ENCODE data around the gene BAHCC1. TPM values are rescaled to one million over a fixed set of nuclear protein-coding genes. Genes with fewer than 3 reads are reported as not detected.

BAHCC1 gene
- total and polyA plus RNA-seq, 9 of the 15 experiments (the other 6 are each of a cell fraction or from before 2014, with no cell fraction given), result 0.14 to 26.9 (median 5.0) TPM

GRCh38 chr17:81392909-81393654 is 2.2 kb upstream of the BAHCC1 start (continued):
- TF ChIP-seq JUND (IDR thresholded peaks at IDR 0.05; ENCODE audit: borderline replicate concordance, low read depth, low read length), result no peak
- no peak for TF ChIP-seq JUND (tag; IDR thresholded peaks at IDR 0.05; ENCODE audit: borderline replicate concordance, low read depth, low read length)
- no peak for TF ChIP-seq HMGXB4 (CRISPR knock-in tag; IDR thresholded peaks at IDR 0.05)
- TF ChIP-seq CHD1 (IDR thresholded peaks at IDR 0.05; ENCODE audit: low read length), result peak; percentile 56
- no peak for TF ChIP-seq SP2 (IDR thresholded peaks at IDR 0.05; ENCODE audit: extremely low read depth, low read depth, low read length, poor library complexity, severe bottlenecking)
- TF ChIP-seq NFIX (CRISPR knock-in tag; IDR thresholded peaks at IDR 0.05; ENCODE audit: low read depth), result no peak
- TF ChIP-seq PHF21A (IDR thresholded peaks at IDR 0.05; ENCODE audit: borderline replicate concordance, low read depth), result no peak
- TF ChIP-seq NR3C1 (CRISPR knock-in tag; IDR thresholded peaks at IDR 0.05), result peak; percentile 58; the same call in 1 of the 2 replicates
- TF ChIP-seq FOS (IDR thresholded peaks at IDR 0.05; ENCODE audit: extremely low read depth, insufficient read length), result no peak
- peak in 1 of 2 experiments; percentile 19; a peak in 1 of 4 replicates for TF ChIP-seq SIN3A (IDR thresholded peaks at IDR 0.05; ENCODE audit: borderline replicate concordance in 2 of 2, control insufficient read depth in 1 of 2, low read depth in 2 of 2, low read length in 2 of 2)
- no peak for TF ChIP-seq NELFE (IDR thresholded peaks at IDR 0.05; ENCODE audit: insufficient read depth, insufficient read length)
- 0 out of 2 replicates have a peak, but pooled peaks have one; percentile 44 for TF ChIP-seq RBM14 (IDR thresholded peaks at IDR 0.05; ENCODE audit: borderline replicate concordance, insufficient read depth, low read depth, low read length)
- no peak for TF ChIP-seq ADNP (tag; IDR thresholded peaks at IDR 0.05)
- no peak for TF ChIP-seq THAP7 (CRISPR knock-in tag; IDR thresholded peaks at IDR 0.05)
- no peak for TF ChIP-seq MAFK (IDR thresholded peaks at IDR 0.05; ENCODE audit: low read length)
- TF ChIP-seq MAFF (IDR thresholded peaks at IDR 0.05; ENCODE audit: low read length), result no peak
- TF ChIP-seq, protein P1, sequence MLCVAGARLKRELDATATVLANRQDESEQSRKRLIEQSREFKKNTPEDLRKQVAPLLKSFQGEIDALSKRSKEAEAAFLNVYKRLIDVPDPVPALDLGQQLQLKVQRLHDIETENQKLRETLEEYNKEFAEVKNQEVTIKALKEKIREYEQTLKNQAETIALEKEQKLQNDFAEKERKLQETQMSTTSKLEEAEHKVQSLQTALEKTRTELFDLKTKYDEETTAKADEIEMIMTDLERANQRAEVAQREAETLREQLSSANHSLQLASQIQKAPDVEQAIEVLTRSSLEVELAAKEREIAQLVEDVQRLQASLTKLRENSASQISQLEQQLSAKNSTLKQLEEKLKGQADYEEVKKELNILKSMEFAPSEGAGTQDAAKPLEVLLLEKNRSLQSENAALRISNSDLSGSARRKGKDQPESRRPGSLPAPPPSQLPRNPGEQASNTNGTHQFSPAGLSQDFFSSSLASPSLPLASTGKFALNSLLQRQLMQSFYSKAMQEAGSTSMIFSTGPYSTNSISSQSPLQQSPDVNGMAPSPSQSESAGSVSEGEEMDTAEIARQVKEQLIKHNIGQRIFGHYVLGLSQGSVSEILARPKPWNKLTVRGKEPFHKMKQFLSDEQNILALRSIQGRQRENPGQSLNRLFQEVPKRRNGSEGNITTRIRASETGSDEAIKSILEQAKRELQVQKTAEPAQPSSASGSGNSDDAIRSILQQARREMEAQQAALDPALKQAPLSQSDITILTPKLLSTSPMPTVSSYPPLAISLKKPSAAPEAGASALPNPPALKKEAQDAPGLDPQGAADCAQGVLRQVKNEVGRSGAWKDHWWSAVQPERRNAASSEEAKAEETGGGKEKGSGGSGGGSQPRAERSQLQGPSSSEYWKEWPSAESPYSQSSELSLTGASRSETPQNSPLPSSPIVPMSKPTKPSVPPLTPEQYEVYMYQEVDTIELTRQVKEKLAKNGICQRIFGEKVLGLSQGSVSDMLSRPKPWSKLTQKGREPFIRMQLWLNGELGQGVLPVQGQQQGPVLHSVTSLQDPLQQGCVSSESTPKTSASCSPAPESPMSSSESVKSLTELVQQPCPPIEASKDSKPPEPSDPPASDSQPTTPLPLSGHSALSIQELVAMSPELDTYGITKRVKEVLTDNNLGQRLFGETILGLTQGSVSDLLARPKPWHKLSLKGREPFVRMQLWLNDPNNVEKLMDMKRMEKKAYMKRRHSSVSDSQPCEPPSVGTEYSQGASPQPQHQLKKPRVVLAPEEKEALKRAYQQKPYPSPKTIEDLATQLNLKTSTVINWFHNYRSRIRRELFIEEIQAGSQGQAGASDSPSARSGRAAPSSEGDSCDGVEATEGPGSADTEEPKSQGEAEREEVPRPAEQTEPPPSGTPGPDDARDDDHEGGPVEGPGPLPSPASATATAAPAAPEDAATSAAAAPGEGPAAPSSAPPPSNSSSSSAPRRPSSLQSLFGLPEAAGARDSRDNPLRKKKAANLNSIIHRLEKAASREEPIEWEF (CRISPR knock-in tag; IDR thresholded peaks at IDR 0.05), result no peak
- no peak for TF ChIP-seq ID3 (CRISPR knock-in tag; IDR thresholded peaks at IDR 0.05)
- no peak for TF ChIP-seq ID3 (tag; IDR thresholded peaks at IDR 0.05)
- TF ChIP-seq POLR2AphosphoS2 (IDR thresholded peaks at IDR 0.05; ENCODE audit: low read length), result no peak
